ENCODE measurements around the gene HECW1.

DNA sequence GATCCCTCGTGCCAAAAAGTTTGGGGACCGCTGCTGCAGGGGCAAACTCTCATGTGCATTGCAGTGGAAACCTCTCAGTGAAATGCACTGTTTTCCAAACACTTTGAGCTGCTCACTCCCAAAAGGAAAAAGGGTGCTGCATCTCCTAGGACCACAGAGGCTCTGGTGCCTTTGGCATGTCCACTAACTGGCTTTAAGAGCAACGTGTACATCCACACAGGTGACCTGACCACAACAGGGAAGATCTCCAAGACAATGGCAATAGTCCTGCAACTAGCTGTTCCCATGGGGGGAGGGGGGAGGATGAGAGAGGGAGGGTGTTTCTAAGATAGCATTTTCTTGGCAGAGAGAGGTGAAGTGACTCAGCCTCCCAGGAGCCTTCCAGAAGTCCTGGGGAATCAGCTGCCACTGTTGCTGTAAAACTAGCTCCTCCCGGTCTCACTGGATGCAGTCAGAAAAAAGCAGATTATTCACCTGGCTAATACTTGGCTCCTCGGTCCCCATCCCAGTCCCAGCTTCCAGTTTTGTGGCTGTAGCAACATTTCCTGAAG lies 181.7 kb downstream of the HECW1 start:
- TF ChIP-seq KDM1A (IDR thresholded peaks at IDR 0.05; ENCODE audit: low read depth) (no peak), ZFP36 (IDR thresholded peaks at IDR 0.05; ENCODE audit: borderline replicate concordance, partially characterized antibody) (no peak), POLR2A (IDR thresholded peaks at IDR 0.05; ENCODE audit: low read length) (no peak), EP300 (IDR thresholded peaks at IDR 0.05) (no peak), JUNB (IDR thresholded peaks at IDR 0.05) (no peak)
- TF ChIP-seq, protein P1, sequence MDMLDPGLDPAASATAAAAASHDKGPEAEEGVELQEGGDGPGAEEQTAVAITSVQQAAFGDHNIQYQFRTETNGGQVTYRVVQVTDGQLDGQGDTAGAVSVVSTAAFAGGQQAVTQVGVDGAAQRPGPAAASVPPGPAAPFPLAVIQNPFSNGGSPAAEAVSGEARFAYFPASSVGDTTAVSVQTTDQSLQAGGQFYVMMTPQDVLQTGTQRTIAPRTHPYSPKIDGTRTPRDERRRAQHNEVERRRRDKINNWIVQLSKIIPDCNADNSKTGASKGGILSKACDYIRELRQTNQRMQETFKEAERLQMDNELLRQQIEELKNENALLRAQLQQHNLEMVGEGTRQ (IDR thresholded peaks at IDR 0.05) = no peak
- TF ChIP-seq, protein P2, sequence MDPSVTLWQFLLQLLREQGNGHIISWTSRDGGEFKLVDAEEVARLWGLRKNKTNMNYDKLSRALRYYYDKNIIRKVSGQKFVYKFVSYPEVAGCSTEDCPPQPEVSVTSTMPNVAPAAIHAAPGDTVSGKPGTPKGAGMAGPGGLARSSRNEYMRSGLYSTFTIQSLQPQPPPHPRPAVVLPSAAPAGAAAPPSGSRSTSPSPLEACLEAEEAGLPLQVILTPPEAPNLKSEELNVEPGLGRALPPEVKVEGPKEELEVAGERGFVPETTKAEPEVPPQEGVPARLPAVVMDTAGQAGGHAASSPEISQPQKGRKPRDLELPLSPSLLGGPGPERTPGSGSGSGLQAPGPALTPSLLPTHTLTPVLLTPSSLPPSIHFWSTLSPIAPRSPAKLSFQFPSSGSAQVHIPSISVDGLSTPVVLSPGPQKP (IDR thresholded peaks at IDR 0.05; ENCODE audit: low read depth, low read length) = no peak
- TF ChIP-seq, protein P3, sequence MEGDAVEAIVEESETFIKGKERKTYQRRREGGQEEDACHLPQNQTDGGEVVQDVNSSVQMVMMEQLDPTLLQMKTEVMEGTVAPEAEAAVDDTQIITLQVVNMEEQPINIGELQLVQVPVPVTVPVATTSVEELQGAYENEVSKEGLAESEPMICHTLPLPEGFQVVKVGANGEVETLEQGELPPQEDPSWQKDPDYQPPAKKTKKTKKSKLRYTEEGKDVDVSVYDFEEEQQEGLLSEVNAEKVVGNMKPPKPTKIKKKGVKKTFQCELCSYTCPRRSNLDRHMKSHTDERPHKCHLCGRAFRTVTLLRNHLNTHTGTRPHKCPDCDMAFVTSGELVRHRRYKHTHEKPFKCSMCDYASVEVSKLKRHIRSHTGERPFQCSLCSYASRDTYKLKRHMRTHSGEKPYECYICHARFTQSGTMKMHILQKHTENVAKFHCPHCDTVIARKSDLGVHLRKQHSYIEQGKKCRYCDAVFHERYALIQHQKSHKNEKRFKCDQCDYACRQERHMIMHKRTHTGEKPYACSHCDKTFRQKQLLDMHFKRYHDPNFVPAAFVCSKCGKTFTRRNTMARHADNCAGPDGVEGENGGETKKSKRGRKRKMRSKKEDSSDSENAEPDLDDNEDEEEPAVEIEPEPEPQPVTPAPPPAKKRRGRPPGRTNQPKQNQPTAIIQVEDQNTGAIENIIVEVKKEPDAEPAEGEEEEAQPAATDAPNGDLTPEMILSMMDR (IDR thresholded peaks at IDR 0.05) = no peak
